Transverse colon (tissue), 4 donors: ENCODE results near the gene XPA. TPM values are rescaled to one million over a fixed set of nuclear protein-coding genes. Genes with fewer than 3 reads are reported as not detected.

Experiments
- DNase-seq: peaks from one replicate; pipeline ENCODE4 v3.0.0-alpha.2; 2019
- H3K27ac ChIP-seq, 4 donors: fragments of 200-600 bp; sonication (generic); 2 replicates each; pipeline ENCODE4 v1.5.1; 2016 to 2018; ENCODE audit warnings: inconsistent platforms in 4 of 4
- H3K27me3 ChIP-seq: fragments of 200-600 bp; sonication (generic); 2 replicates; pipeline ENCODE4 v1.5.1; 2017; ENCODE audit warnings: inconsistent platforms
- H3K36me3 ChIP-seq, 4 donors: fragments of 200-600 bp; sonication (generic); 2 replicates each; pipeline ENCODE4 v1.5.1; 2017 to 2019; ENCODE audit warnings: inconsistent platforms in 4 of 4
- H3K4me1 ChIP-seq, 4 donors: fragments of 200-600 bp; sonication (generic); 2 replicates each; pipeline ENCODE4 v1.5.1; 2017 to 2020; ENCODE audit warnings: inconsistent platforms in 4 of 4
- H3K4me3 ChIP-seq, 4 donors: fragments of 200-600 bp; sonication (generic); 1 replicate in 1 of 4; 2 replicates in 3 of 4; pipeline versions ENCODE4 v1.5.1 to v1.6.1; 2017 to 2019; ENCODE audit warnings: inconsistent platforms in 4 of 4
- H3K9me3 ChIP-seq, 2 donors: fragments of 200-600 bp; sonication (generic); 2 replicates each; pipeline ENCODE4 v1.5.1; 2017 to 2019; ENCODE audit warnings: inconsistent platforms in 2 of 2
- CTCF ChIP-seq, 5 experiments: fragments of 200-600 bp in 3 of 5; fragments of 450-650 bp in 2 of 5; sonication (generic) in 3 of 5; IDR thresholded peaks; 1 replicate in 2 of 5; 2 replicates in 3 of 5; pipeline ENCODE4 v1.5.1; 2016 to 2017; ENCODE audit warnings: antibody characterized with exemption in 5 of 5, inconsistent platforms in 3 of 5, mild to moderate bottlenecking in 2 of 5, moderate library complexity in 1 of 5
- EP300 ChIP-seq: sonication (generic); formaldehyde crosslinking; IDR thresholded peaks from one replicate; pipeline ENCODE4 v1.6.1; 2017; ENCODE audit warnings: antibody characterized with exemption, low read depth
- POLR2A ChIP-seq: fragments of 450-650 bp; IDR thresholded peaks from one replicate; pipeline ENCODE4 v1.6.1; 2016; ENCODE audit warnings: antibody characterized with exemption, mild to moderate bottlenecking, moderate library complexity
- POLR2AphosphoS5 ChIP-seq, 3 donors: sonication (generic); formaldehyde crosslinking; IDR thresholded peaks; one replicate each; pipeline ENCODE4 v1.6.1; 2016; ENCODE audit warnings: antibody characterized with exemption in 3 of 3
- WGBS, 2 donors: methylation state at CpG; one replicate each; pipeline ENCODE4 v1.1.5; 2018; ENCODE audit warnings: low coverage in 1 of 2; 5-methylcytosine and 5-hydroxymethylcytosine counted together
- in situ Hi-C, 4 donors: fragments of 200-750 bp; cut with MboI; loops; one replicate each; pipeline versions ENCODE4 v1.15.0 to v1.15.1; 2017; ENCODE audit warnings: low sequenced_read_pairs in 3 of 4, low pct_ligation_motif_present in 1 of 4, low pct_unique_long_range_greater_than_20kb in 1 of 4
- intact Hi-C: fragments of 100-400 bp; cut with DNase I; formaldehyde crosslinking; loops from one replicate; pipeline ENCODE4 v1.15.1; 2023; ENCODE audit warnings: low total_unique reads
- total RNA-seq, 4 donors: library from RNA; depleted of rRNA; stranded (reverse); fragments of >200 nt; gene quantifications; one replicate each; pipeline ENCODE4 v1.1.0, GENCODE V29; 2016

Gene XPA
- total RNA-seq, 4 donors from 2014 or later = 6.4 to 44.4 (median 12.5) TPM

GRCh38 chr9:97741947-97742346, 44.8 kb upstream of the XPA start:
- WGBS, 2 donors = 93 to 95% methylated on average over 6 of the region's 6 CpGs
- in situ Hi-C loops = no loop called here
- H3K27ac ChIP-seq = no peak overlapping the region
- TF ChIP-seq EP300 (no peak), CTCF (IDR thresholded peaks at IDR 0.05) (no peak), POLR2AphosphoS5 (IDR thresholded peaks at IDR 0.05) (no peak), POLR2A (no peak)
- no peaks in the 10 kb centered on the region for H3K36me3 ChIP-seq
- intact Hi-C loops = no loop called here
- DNase-seq = no peak
- no peak overlapping the region for H3K4me3 ChIP-seq
- H3K4me1 ChIP-seq = peaks cover 0 to 11% (median 10%) of the 10 kb centered on the region in 4 donors
- H3K27me3 ChIP-seq = peaks cover 75% of the 10 kb centered on the region
- H3K9me3 ChIP-seq = peaks cover 3 to 5% of the 10 kb centered on the region in 2 donors

- no peak overlapping the region for H3K27ac ChIP-seq
- in situ Hi-C loops (no loop called here), intact Hi-C loops (no loop called here)
- peaks cover 0 to 11% (median 10%) of the 10 kb centered on the region in 4 donors for H3K4me1 ChIP-seq
- no peaks in the 10 kb centered on the region for H3K36me3 ChIP-seq
- H3K4me3 ChIP-seq = peak overlapping the region in 3 of 4 donors; percentile 18 to 48 (median 22)
- DNase-seq = peak; percentile 23
- no peak for TF ChIP-seq EP300
- no peak for TF ChIP-seq POLR2A
- no peak for TF ChIP-seq CTCF (IDR thresholded peaks at IDR 0.05)
- no peak for TF ChIP-seq POLR2AphosphoS5 (IDR thresholded peaks at IDR 0.05)
- H3K9me3 ChIP-seq = peaks cover 3 to 5% of the 10 kb centered on the region in 2 donors
- 17% methylated on average over 32 of the region's 56 CpGs; no CpG with 5 or more reads in 1 of the 2 donors for WGBS, 2 donors
- H3K27me3 ChIP-seq = peaks cover 75% of the 10 kb centered on the region
Measured at GRCh38 chr9:97740848-97741821, 44.0 kb upstream of the XPA start.

GRCh38 chr9:97737429-97737828, 40.3 kb upstream of the XPA start:
- Histone ChIP-seq H3K4me1 (peaks cover 0 to 11% (median 10%) of the 10 kb centered on the region in 4 donors), H3K4me3 (no peak overlapping the region), H3K36me3 (no peaks in the 10 kb centered on the region), H3K27me3 (peaks cover 52% of the 10 kb centered on the region), H3K27ac (no peak overlapping the region), H3K9me3 (peaks cover under 1% of the 10 kb centered on the region in 2 donors)
- intact Hi-C loops = loop anchor here (5.0 kb wide), 1 partner anchor 120 kb away; no protein-coding TSS in a partner anchor
- no peak for DNase-seq
- TF ChIP-seq EP300 = no peak
- no peak for TF ChIP-seq CTCF (IDR thresholded peaks at IDR 0.05)
- TF ChIP-seq POLR2AphosphoS5 (IDR thresholded peaks at IDR 0.05) = no peak
- no peak for TF ChIP-seq POLR2A
- 65% methylated on average over 3 of the region's 3 CpGs; no CpG with 5 or more reads in 1 of the 2 donors for WGBS, 2 donors
- in situ Hi-C loops = no loop called here

GRCh38 chr9:97735070-97735600, 38.0 kb upstream of the XPA start:
- in situ Hi-C loops (no loop called here), intact Hi-C loops (loop anchor here (5.0 kb wide), 1 partner anchor 122 kb away; no protein-coding TSS in a partner anchor)
- TF ChIP-seq CTCF (IDR thresholded peaks at IDR 0.05) (no peak), POLR2A (no peak), EP300 (no peak), POLR2AphosphoS5 (IDR thresholded peaks at IDR 0.05) (no peak)
- 89 to 100% methylated on average over 1 to 7 of the region's 7 CpGs for WGBS, 2 donors
- peaks cover 33% of the 10 kb centered on the region for H3K27me3 ChIP-seq
- no peaks in the 10 kb centered on the region for H3K36me3 ChIP-seq
- DNase-seq = no peak
- no peaks in the 10 kb centered on the region for H3K4me1 ChIP-seq
- H3K9me3 ChIP-seq = no peaks in the 10 kb centered on the region
- H3K4me3 ChIP-seq = no peak overlapping the region
- H3K27ac ChIP-seq = no peak overlapping the region
